HUES64 (cell line): ENCODE data around the gene TMEM252.

Experiments used
- H3K27ac ChIP-seq: 2 replicates; pipeline ENCODE4 v1.7.0; 2013; ENCODE audit warnings: low read depth, low read length, inconsistent platforms
- H3K27me3 ChIP-seq: 2 replicates; pipeline ENCODE4 v1.6.1; 2013; ENCODE audit warnings: mild to moderate bottlenecking, low read length; ENCODE audit not compliant: insufficient read depth
- H3K36me3 ChIP-seq: 2 replicates; pipeline ENCODE4 v1.6.1; 2013; ENCODE audit warnings: mild to moderate bottlenecking, low read length; ENCODE audit not compliant: insufficient read depth
- H3K4me1 ChIP-seq: 2 replicates; pipeline ENCODE4 v1.6.1; 2013; ENCODE audit warnings: mild to moderate bottlenecking, low read length, moderate library complexity; ENCODE audit not compliant: insufficient read depth
- H3K4me3 ChIP-seq: 2 replicates; pipeline ENCODE4 v1.5.1; 2013; ENCODE audit warnings: mild to moderate bottlenecking, low read length, moderate library complexity
- H3K9ac ChIP-seq: 2 replicates; pipeline ENCODE4 v1.6.1; 2013; ENCODE audit warnings: mild to moderate bottlenecking, low read depth, low read length
- H3K9me3 ChIP-seq: 2 replicates; pipeline ENCODE4 v1.6.1; 2013; ENCODE audit warnings: low read depth, low read length; ENCODE audit not compliant: insufficient read depth
- WGBS: fragments of 150-250, 120-280 bp; methylation state at CpG from one replicate; pipeline ENCODE4 v1.1.7; 2013; ENCODE audit warnings: missing lambda C conversion rate; 5-methylcytosine and 5-hydroxymethylcytosine counted together

The TMEM252 gene

DNA sequence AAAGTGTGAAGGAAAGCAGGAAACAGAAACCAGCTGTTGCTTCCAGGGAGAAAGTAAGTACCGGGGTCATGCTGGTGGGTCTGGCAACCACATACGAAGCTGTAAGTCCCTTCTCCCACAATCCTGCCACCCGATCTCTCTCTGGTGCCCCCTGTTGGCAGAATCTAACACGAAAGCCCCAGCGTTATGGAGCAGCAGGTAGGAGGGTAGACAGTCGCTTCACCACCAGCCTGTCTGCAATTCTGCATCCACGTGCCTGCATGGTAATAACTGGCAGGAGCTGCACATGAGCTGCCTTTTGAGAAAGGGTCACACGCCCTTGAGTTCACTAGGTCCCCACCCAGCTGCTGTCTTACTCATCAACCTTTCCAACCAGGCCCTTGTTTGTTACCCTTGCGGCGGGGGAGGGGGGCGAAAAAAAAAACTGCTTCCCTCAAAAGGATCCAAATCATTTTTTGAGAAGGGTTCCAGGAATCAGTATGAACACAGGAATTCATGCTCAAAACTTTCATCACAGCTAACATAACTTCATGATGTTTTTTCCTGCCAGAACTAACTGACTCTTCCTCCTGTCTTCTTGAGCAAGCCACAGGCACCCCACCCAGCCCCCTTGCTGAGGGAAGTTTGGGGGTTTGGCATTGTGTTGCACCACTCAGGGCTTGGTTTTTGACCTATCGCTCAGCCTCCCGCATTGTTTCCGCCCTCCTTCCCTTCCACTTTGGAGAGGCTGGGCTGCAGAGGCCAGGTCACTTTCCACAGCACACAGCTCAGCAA is 19.6 kb upstream of the TMEM252 start:
- H3K4me1 ChIP-seq, result peaks cover 26% of the 10 kb centered on the region
- H3K4me3 ChIP-seq, result no peak overlapping the region
- H3K27me3 ChIP-seq, result peaks cover 43% of the 10 kb centered on the region
- no peaks in the 10 kb centered on the region for H3K36me3 ChIP-seq
- H3K27ac ChIP-seq, result no peak overlapping the region
- no peak overlapping the region for H3K9ac ChIP-seq
- 60% methylated on average over 14 of the region's 14 CpGs for WGBS
- H3K9me3 ChIP-seq, result no peaks in the 10 kb centered on the region

DNA sequence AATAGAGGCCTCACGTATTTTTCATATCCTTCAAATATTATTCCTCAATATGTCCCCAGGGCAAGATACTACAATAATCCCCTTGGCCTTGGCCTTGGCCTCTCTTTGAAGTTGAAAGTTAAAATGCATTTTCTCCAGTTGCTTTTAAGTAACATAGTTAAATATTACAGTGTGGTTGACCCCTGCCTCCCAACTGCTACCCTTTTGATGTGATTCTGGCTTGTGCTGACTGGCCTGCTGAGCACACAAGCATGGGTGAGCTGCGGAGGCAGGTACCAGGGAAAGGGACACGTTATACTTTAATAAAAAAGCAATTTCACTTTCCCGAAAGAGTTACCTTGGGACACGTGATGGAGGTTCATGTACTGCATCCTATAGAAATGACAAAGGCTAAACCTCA is 17.9 kb upstream of the TMEM252 start:
- peaks cover 31% of the 10 kb centered on the region for H3K4me1 ChIP-seq
- no peak overlapping the region for H3K9ac ChIP-seq
- peaks cover 37% of the 10 kb centered on the region for H3K27me3 ChIP-seq
- no peak overlapping the region for H3K4me3 ChIP-seq
- H3K9me3 ChIP-seq, result no peaks in the 10 kb centered on the region
- WGBS, result 88% methylated on average over 5 of the region's 5 CpGs
- H3K27ac ChIP-seq, result no peak overlapping the region
- no peaks in the 10 kb centered on the region for H3K36me3 ChIP-seq

DNA sequence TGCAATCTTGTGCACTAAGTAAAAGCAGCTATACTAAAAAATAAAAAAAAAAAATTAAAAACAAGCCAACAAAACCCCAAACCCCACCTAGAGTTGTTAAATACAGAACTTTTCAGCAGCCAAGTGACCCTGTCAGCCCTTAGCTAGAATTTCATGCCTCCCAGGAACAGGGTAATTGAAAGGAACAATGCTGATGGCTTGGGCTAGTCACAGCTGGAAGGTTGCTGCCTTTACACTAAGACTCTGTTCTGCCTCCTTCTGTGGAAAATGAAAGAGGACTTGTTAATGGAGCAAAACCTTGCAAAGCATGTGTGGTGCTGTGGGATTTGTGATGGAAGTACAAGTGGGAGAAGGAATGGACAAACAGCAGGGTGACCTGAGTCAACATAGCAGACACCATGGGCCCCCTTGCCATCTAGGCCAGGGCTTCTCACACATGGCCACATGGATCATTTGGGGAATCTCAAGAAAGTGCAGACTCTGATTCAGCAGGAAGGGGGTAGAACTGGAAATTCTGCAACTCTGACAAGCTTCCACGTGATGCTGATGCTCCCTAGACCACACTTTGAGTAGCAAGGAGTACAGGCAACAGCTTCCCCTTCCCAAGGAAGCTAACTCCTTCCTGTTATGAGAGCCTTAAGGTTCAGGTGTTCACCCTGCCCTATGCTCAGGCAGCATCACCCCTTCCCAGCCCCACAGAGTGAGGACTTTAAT is 14.9 kb upstream of the TMEM252 start:
- peaks cover 17% of the 10 kb centered on the region for H3K4me1 ChIP-seq
- no peak overlapping the region for H3K27ac ChIP-seq
- H3K9ac ChIP-seq, result no peak overlapping the region
- H3K4me3 ChIP-seq, result no peak overlapping the region
- WGBS, result 47% methylated on average over 1 of the region's 1 CpG
- peaks cover 42% of the 10 kb centered on the region for H3K27me3 ChIP-seq
- no peaks in the 10 kb centered on the region for H3K36me3 ChIP-seq
- H3K9me3 ChIP-seq, result no peaks in the 10 kb centered on the region

DNA sequence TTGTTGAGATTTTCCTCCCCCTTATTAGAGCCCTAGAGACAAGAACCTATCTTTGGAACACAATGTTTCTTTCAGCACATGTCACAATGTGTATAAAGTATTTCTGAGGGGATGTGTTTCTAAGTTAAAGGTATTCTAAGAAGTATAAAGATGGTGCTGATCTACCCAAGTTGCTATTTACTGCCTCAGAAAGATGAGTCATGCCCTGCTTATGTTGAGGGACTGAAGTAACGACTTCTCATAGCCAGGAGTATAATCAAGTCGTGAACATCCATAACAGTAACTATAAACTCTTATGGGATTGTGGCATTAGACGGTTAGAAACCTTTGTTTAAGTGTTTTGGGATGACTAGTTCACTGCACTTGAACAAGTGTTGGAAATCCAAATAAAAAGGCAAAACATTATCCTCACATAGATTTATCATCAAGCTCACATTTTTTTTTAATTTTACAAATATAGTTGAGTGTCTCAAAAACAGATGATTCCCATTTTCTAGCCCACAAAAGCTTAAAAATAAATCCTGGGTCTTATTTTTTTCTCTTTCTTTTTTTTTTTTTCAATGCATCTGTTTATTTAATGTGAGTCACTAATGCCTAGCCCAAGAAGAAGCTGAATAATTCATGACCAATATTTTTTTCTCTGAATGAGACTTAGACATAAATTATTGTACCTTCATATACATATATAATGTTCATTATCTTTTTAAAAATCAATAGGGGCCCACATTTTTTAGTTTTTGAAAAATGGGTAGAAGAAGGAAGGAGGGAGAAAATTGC is 12.2 kb upstream of the TMEM252 start:
- H3K36me3 ChIP-seq, result no peaks in the 10 kb centered on the region
- no peak overlapping the region for H3K27ac ChIP-seq
- H3K9ac ChIP-seq, result no peak overlapping the region
- H3K4me3 ChIP-seq, result no peak overlapping the region
- 70% methylated on average over 3 of the region's 3 CpGs for WGBS
- H3K9me3 ChIP-seq, result no peaks in the 10 kb centered on the region
- H3K4me1 ChIP-seq, result peaks cover 14% of the 10 kb centered on the region
- H3K27me3 ChIP-seq, result peaks cover 34% of the 10 kb centered on the region

GRCh38 chr9:68551191-68551590 is 10.5 kb upstream of the TMEM252 start:
- Histone ChIP-seq H3K27me3 (peaks cover 30% of the 10 kb centered on the region), H3K4me1 (peaks cover 14% of the 10 kb centered on the region), H3K9me3 (no peaks in the 10 kb centered on the region), H3K27ac (no peak overlapping the region), H3K9ac (no peak overlapping the region), H3K36me3 (no peaks in the 10 kb centered on the region), H3K4me3 (no peak overlapping the region)
- WGBS, result 89% methylated on average over 4 of the region's 4 CpGs

GRCh38 chr9:68548241-68548640 is 7.6 kb upstream of the TMEM252 start:
- Histone ChIP-seq H3K4me1 (no peaks in the 10 kb centered on the region), H3K9me3 (no peaks in the 10 kb centered on the region), H3K9ac (no peak overlapping the region), H3K27ac (no peak overlapping the region), H3K36me3 (no peaks in the 10 kb centered on the region), H3K4me3 (no peak overlapping the region), H3K27me3 (peaks cover 48% of the 10 kb centered on the region)
- WGBS, result 69% methylated on average over 3 of the region's 3 CpGs

DNA sequence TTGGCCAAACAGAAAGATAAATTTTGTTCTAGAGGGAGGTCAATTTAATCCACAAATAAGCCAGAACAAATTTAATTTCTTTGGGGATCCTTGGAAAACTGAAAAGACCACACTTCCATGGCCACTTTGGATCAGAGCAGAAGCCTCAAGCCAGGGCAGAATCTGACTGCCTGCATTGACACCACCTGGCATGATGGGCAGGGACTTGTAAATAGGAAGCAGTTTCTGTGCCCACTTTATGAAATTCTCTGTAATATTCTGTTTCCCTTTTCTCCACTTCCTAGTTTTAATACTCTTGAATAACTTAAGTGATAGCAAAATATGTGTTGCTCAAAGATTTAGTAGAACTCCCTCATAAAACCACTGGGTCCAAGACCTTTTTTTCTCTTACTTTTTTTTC is 6.7 kb upstream of the TMEM252 start:
- Histone ChIP-seq H3K9me3 (no peaks in the 10 kb centered on the region), H3K4me3 (no peak overlapping the region), H3K27me3 (peaks cover 56% of the 10 kb centered on the region), H3K4me1 (no peaks in the 10 kb centered on the region), H3K9ac (no peak overlapping the region), H3K27ac (no peak overlapping the region), H3K36me3 (no peaks in the 10 kb centered on the region)

DNA sequence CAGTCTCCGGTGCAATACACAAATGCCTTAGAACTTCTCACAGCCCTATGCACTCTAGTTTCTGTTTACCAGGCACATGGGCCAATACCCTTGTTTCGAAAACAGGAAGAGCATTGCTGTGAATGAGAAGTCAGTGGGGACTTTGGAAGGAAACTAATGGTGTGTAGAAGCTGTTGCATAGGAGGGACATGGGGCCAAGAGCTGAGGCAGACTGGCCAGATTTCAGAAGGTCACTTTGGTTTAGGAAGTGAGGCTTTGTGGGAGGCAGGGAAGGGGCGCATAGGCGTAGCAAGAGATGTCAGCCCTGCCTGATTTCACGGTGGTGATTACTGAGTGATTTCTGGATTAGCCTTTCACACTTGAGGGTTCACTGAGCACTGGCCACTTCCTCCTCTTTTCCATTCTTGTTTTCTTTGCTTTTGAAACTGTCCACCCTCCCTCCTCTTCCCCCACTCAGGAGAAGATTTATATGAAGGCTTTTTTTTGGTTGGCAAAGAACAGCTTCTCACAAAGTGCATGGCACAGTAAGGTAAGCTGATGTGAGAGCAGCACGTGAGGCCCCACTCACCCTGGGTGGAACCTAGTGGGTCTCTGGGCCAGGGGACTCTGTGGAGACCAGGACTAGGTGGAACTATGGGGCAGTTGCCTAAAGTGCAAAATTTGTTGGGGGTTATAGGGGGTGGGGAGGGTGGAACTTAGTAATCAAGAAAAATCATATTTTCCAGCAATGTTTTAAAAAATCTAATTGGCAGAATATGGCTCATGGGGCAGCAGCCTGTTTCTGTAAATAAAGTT is 6.1 kb upstream of the TMEM252 start:
- H3K4me3 ChIP-seq, result no peak overlapping the region
- H3K27me3 ChIP-seq, result peaks cover 59% of the 10 kb centered on the region
- H3K27ac ChIP-seq, result no peak overlapping the region
- no peaks in the 10 kb centered on the region for H3K9me3 ChIP-seq
- no peaks in the 10 kb centered on the region for H3K36me3 ChIP-seq
- 83% methylated on average over 6 of the region's 6 CpGs for WGBS
- H3K4me1 ChIP-seq, result no peaks in the 10 kb centered on the region
- H3K9ac ChIP-seq, result no peak overlapping the region

DNA sequence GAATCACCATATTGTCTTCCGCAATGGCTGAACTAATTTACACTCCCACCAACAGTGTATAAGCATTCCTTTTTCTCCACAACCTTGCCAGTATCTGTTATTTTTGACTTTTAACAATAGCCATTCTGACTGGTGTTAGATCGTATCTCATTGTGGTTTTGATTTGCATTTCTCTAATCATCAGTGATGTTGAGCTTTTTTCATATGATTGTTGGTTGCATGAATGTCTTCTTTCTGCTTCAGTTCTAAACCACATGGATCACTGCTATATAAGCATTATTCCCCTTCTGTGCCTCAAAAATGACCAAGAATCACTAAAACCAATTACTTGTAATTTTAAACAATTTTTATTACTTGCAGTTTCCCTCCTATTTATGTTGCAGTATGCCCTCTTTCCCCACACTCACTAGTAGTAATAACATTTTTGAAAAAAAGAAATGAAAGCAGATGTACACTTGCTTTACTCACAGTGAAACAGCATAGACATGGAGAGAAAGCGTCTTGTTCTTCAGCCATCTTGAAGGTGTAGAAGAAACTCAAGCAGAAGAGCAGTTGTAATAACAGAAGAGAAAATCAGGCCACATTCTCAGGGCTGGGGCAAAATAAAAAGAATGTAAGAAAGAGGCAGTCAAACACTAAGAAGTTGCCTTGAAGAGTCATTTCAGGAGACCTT is 4.5 kb upstream of the TMEM252 start:
- H3K4me1 ChIP-seq, result no peaks in the 10 kb centered on the region
- H3K9me3 ChIP-seq, result no peaks in the 10 kb centered on the region
- 97% methylated on average over 3 of the region's 3 CpGs for WGBS
- no peak overlapping the region for H3K9ac ChIP-seq
- H3K36me3 ChIP-seq, result no peaks in the 10 kb centered on the region
- peaks cover 66% of the 10 kb centered on the region for H3K27me3 ChIP-seq
- H3K27ac ChIP-seq, result no peak overlapping the region
- no peak overlapping the region for H3K4me3 ChIP-seq

DNA sequence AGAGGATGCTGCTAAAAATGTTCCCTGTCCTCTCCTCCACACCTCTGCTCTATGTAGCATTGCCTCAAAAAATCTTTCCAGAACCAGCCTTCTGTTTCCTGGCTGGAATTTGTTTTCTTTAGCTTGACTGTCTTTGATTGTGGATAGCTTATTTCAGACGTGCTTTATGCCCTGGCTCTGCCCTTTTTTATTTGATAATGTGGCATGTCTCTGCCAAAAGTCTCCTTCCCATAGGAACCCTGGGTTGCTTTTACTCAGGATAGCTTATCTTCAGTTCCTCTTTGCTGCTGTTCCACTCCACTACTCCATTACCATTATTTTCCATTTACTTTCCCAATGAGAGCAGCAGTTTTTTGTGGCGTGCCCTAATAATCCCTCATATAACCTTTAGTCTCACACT is 885 bp upstream of the TMEM252 start:
- Histone ChIP-seq H3K9ac (no peak overlapping the region), H3K36me3 (no peaks in the 10 kb centered on the region), H3K4me1 (no peaks in the 10 kb centered on the region), H3K9me3 (no peaks in the 10 kb centered on the region), H3K27me3 (peaks cover 90% of the 10 kb centered on the region), H3K4me3 (no peak overlapping the region), H3K27ac (no peak overlapping the region)
- 78% methylated on average over 2 of the region's 2 CpGs for WGBS
